IPS-18a (cell line): ENCODE results near the gene MRPL57.
"Not testable (repeated sequence)": the region's sequence is repeated elsewhere in the genome, so short reads cannot be mapped to it uniquely, and the experiment has no call there.

Experiments used
- H3K27ac ChIP-seq: one replicate; pipeline ENCODE4 v1.5.1; 2013; ENCODE audit warnings: low read length
- H3K27me3 ChIP-seq: one replicate; pipeline ENCODE4 v1.6.1; 2013; ENCODE audit warnings: mild to moderate bottlenecking, low read length; ENCODE audit not compliant: control insufficient read depth, insufficient read depth
- H3K36me3 ChIP-seq: one replicate; pipeline ENCODE4 v1.6.1; 2013; ENCODE audit warnings: low read depth, low read length; ENCODE audit not compliant: control insufficient read depth
- H3K4me1 ChIP-seq: one replicate; pipeline ENCODE4 v1.6.1; 2013; ENCODE audit warnings: low read depth, low read length; ENCODE audit not compliant: control insufficient read depth
- H3K4me3 ChIP-seq: one replicate; pipeline ENCODE4 v1.5.1; 2013; ENCODE audit warnings: low read length
- H3K9ac ChIP-seq: one replicate; pipeline ENCODE4 v1.6.1; 2013; ENCODE audit warnings: mild to moderate bottlenecking, low read length, moderate library complexity
- H3K9me3 ChIP-seq: one replicate; pipeline ENCODE4 v1.6.1; 2013; ENCODE audit warnings: low read depth, low read length; ENCODE audit not compliant: control insufficient read depth

The MRPL57 gene

DNA sequence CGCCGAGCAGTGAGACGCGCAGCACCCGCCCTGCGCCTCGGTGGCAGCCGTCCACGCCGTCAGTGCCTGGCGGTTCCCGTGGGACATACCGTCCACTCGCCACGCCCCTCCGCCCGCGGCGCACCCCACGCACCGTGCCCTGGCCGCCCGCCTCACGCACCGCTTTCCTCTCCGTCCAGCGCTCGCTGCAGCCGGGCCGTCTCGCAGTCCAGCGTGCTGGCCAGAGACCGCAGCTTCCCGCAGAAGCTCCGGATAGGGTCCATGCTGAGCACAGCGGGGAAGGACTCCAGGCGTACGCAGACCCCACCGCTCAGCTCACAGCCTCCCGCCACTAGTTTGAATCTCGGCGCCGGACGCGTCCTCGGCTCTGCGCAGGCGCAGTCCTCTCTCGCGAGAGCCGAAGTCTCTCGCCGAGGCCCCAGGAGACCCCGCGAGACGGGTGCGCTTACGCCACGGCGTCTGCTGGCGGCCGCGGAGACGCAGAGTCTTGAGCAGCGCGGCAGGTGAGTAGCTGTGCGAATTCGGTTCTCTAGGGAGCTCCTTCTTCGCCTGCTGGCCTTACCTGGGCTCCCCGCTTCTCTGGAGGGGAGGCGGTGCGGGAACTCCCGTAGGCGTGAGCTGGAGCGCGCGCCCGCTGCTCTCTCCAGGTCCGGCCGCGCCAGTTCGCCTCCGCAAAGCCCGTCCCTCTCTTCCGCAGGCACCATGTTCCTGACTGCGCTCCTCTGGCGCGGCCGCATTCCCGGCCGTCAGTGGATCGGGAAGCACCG lies at the start of gene MRPL57, which contains the start of gene SKA3:
TSS of gene MRPL57 (plus strand) at position 444 of the 767 bp plus-strand sequence. CDS start at position 703, 259 bp downstream.
TSS of gene SKA3 (minus strand) at position 338 of the 767 bp plus-strand sequence. CDS start at position 263, 75 bp downstream.
- peaks cover 9% of the 10 kb centered on the region for H3K36me3 ChIP-seq
- H3K27me3 ChIP-seq = no peaks in the 10 kb centered on the region
- H3K9me3 ChIP-seq = no peaks in the 10 kb centered on the region
- H3K9ac ChIP-seq = peak within 1 kb of the TSS; percentile 87
- H3K27ac ChIP-seq = peak within 1 kb of the TSS; percentile 74
- peak within 1 kb of the TSS; percentile 89 for H3K4me3 ChIP-seq
- peaks cover 3% of the 10 kb centered on the region for H3K4me1 ChIP-seq

DNA sequence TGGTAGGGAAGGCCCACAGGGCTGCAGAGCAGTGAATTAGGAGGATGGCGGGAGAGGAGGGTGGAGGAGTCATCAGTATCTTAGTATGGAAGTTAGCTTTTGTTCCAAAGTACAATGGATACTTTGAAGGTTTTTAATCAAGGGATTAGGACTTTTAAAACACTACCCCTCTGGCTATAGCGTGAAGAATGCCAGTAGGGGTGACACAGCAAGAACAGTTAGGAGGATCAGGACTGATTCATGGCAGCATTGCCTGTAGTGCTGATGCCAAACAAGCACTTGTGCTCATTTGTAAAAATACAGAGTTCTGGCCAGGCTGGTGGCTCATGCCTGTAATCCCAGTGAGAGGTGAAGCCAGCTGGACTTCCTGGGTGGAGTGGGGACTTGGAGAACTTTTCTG lies 46.3 kb upstream of the MRPL57 start:
- Histone ChIP-seq H3K9me3 (no peaks in the 10 kb centered on the region), H3K36me3 (no peaks in the 10 kb centered on the region), H3K27me3 (no peaks in the 10 kb centered on the region), H3K27ac (no peak overlapping the region), H3K4me3 (no peak overlapping the region), H3K4me1 (peaks cover 5% of the 10 kb centered on the region), H3K9ac (no peak overlapping the region)

DNA sequence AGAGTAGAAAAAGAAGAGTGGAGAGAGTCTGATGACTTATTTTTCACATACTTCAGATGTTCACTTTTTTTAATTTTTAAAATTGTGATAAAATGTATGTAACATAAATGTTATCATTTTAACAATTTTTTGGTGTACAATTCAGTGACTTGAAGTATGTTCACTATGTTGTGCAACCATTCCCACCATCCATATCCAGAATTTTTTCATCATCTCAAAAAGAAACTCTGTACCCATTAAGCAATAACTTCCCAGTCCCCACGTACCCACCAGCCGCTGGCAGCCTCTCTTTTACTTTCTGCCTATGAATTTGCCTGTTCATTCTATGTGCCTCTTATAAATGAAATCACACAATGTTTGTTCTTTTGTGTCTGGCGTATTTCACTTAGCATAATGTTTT lies 43.4 kb upstream of the MRPL57 start:
- H3K4me3 ChIP-seq = no peak overlapping the region
- H3K4me1 ChIP-seq = peaks cover 5% of the 10 kb centered on the region

DNA sequence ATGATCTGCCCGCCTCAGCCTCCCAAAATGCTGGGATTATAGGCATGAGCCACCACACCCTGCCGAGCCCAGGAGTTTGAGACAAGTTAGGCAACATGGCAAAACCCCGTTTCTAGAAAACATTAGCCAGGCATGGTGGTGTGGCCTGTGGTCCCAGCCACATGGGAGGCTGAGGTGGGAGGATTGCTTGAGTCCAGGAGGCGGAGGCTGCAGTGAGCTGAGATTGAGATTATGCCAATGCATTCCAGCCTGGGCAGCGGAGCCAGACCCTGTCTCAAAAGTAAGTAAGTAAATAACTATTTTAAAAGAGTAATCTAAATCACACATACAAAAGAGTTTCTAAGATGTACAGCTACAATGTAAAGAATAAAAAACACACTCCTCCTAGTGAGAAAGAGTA lies 42.0 kb upstream of the MRPL57 start:
- Histone ChIP-seq H3K4me3 (no peak overlapping the region), H3K4me1 (peaks cover 6% of the 10 kb centered on the region), H3K9ac (no peak overlapping the region), H3K36me3 (no peaks in the 10 kb centered on the region), H3K9me3 (no peaks in the 10 kb centered on the region), H3K27ac (no peak overlapping the region), H3K27me3 (no peaks in the 10 kb centered on the region)

More for the DNA sequence above, 43.4 kb upstream of the MRPL57 start:
- H3K27ac ChIP-seq = no peak overlapping the region
- H3K36me3 ChIP-seq = no peaks in the 10 kb centered on the region
- H3K9ac ChIP-seq = no peak overlapping the region
- H3K9me3 ChIP-seq = no peaks in the 10 kb centered on the region
- H3K27me3 ChIP-seq = no peaks in the 10 kb centered on the region

DNA sequence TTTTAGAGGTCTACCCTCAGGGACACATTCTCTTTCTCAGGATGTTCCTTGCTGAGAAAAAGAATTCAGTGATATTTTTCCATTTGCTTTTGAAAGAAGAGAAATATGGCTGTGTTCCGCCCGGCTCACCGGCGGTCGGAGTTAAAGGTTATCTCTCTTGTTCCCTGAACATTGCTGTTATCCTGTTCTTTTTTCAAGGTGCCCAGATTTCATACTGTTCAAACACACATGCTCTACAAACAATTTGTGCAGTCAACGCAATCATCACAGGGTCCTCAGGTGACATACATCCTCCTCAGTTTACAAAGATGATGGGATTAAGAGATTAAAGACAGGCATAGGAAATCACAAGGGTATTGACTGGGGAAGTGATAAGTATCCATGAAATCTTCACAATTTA lies 40.6 kb upstream of the MRPL57 start:
- H3K9ac ChIP-seq, H3K9me3 ChIP-seq, H3K4me3 ChIP-seq, H3K4me1 ChIP-seq, H3K36me3 ChIP-seq, H3K27ac ChIP-seq, H3K27me3 ChIP-seq: not testable (repeated sequence)

DNA sequence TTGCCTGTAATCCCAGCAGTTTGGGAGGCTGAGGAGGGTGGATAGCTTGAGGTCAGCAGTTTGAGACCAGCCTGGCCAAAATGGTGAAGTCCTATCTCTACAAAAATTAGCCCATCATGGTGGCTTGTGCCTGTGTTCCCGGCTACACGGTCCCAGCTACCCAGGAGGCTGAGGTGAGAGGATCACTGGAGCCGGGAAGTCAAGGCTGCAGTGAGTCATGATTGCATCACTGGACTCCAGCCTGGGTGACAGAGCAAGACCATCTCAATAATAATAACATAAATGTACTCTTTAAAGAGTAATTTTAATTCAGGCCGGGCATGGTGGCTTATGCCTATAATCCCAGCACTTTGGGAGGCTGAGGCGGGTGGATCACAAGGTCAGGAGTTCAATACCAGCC lies 38.8 kb upstream of the MRPL57 start:
- Histone ChIP-seq H3K9ac (no peak overlapping the region), H3K9me3 (no peaks in the 10 kb centered on the region), H3K4me3 (no peak overlapping the region), H3K36me3 (peaks cover 4% of the 10 kb centered on the region), H3K4me1 (peaks cover 14% of the 10 kb centered on the region), H3K27ac (no peak overlapping the region), H3K27me3 (no peaks in the 10 kb centered on the region)

DNA sequence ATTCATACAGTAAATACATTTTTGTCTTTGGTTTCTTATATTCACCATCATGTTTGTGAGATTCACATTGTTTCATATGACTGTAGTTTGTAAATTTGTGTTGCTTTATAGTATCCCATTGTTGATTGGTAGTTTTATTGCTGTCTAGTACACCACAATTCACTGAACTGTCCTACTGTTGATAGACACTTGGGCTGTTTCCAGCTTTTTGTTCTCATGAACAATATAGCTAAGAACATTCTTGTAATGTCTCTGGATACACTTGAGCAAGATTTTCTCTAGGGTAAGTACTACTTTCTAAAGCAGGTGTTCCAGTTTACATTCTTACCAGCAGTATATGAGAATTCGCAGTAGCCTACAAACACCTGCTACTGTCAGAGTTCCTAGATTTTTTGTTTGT lies 37.9 kb upstream of the MRPL57 start:
- Histone ChIP-seq H3K9me3 (no peaks in the 10 kb centered on the region), H3K27ac (no peak overlapping the region), H3K27me3 (no peaks in the 10 kb centered on the region), H3K4me1 (peaks cover 14% of the 10 kb centered on the region), H3K36me3 (peaks cover 12% of the 10 kb centered on the region), H3K4me3 (no peak overlapping the region), H3K9ac (no peak overlapping the region)

DNA sequence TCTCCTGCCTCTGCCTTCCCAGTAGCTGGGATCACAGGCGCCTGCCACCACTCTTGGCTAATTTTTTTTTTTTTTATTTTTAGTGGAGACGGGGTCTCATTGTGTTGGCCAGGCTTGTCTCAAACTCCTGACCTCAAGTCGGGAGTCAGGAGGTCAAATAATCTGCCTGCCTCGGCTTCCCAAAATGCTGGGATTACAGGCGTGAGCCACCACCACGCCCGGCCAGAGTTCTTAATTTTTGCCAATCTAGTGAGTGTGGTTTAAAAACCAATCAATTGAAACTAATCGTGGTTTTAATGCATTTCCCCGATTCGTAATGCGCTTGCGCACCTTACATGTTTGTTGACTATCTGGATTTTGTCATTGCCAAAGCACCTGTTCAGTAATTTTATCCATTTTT lies 37.1 kb upstream of the MRPL57 start:
- H3K27ac ChIP-seq = no peak overlapping the region
- H3K4me3 ChIP-seq = peak overlapping the region; percentile 98

DNA sequence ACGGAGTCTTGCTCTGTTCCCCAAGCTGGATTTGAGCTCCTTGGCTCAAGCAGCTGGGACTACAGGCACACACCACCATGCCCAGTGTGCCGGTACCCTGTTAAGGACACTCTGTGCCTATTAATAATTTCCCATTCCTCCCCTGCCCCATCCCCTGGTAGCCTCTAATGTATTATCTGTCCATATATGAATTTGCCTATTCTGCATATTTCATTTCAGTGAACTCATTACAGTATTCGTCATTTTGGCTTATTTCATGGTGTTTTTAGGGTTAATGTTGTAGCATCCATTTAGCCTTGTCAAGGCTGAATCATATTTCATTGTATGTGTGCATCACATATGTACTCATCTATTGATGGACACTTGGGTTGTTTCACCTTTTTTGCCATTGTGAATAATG lies 33.7 kb upstream of the MRPL57 start:
- no peaks in the 10 kb centered on the region for H3K9me3 ChIP-seq
- no peak overlapping the region for H3K9ac ChIP-seq
- H3K4me1 ChIP-seq = peaks cover 8% of the 10 kb centered on the region
- no peak overlapping the region for H3K27ac ChIP-seq
- H3K36me3 ChIP-seq = peaks cover 49% of the 10 kb centered on the region
- no peaks in the 10 kb centered on the region for H3K27me3 ChIP-seq
- peak overlapping the region; percentile 8 for H3K4me3 ChIP-seq

More for the DNA sequence above, 37.1 kb upstream of the MRPL57 start:
- Histone ChIP-seq H3K27me3 (no peaks in the 10 kb centered on the region), H3K36me3 (peaks cover 18% of the 10 kb centered on the region), H3K9me3 (no peaks in the 10 kb centered on the region), H3K4me1 (peaks cover 14% of the 10 kb centered on the region), H3K9ac (peak overlapping the region; percentile 90)

DNA sequence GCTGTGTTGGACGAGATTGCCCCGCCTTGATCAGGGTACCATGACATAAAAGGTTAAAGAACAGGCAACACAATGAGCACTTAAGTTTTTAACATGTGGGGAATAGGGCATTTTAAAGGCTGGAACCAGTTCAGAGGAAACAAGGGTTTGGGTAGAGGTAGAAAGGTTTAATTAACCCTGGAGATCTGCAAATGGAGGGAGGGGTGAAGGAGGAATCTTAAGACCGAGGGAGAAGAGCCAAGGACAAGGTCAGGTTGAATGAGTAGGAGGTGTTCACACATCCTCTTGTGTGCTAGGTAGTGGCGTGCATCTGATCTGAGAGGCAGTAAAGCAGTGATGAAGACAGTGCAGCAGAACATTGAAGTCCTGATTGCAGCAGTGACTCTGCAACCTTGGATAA lies 28.6 kb upstream of the MRPL57 start:
- Histone ChIP-seq H3K27me3 (no peaks in the 10 kb centered on the region), H3K9ac (no peak overlapping the region), H3K27ac (no peak overlapping the region), H3K36me3 (peaks cover 51% of the 10 kb centered on the region), H3K4me3 (no peak overlapping the region), H3K9me3 (no peaks in the 10 kb centered on the region), H3K4me1 (peaks cover 6% of the 10 kb centered on the region)

DNA sequence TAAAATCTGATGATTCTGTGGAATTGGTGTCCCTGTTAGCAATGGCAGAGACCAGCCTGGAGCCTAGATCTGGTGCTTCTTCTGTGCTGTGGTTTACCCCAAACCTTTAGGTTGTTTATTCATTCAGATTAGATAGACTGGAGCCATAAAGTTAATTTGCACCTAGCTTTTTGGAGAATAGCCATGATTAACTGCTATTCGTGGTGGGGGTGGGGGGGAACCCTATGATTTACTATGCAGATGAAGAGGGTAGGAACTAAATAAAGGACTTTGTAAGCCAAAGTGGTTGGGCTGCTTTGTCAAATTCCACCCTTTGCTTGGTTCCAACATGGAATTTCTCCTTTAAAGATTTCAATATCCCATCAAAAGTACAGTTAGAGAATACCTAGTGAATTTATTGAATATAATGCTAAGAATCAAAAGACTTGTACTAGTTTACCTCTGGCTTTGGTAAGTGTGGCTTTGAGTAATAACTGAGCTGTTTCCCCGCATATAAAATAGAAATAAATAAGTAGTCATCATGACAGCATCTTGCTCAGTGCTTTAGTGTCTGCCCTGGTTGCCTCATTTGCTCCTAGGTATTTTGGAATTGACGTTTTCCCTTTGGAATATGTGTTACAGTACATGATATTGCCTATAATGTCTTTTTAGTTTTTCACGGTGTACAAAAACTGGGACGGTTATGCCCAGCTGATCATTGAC lies 27.8 kb upstream of the MRPL57 start:
- peaks cover 7% of the 10 kb centered on the region for H3K4me1 ChIP-seq
- peaks cover 42% of the 10 kb centered on the region for H3K36me3 ChIP-seq
- no peak overlapping the region for H3K27ac ChIP-seq

More for the DNA sequence above, 27.8 kb upstream of the MRPL57 start:
- no peak overlapping the region for H3K4me3 ChIP-seq
- H3K9ac ChIP-seq = no peak overlapping the region
- H3K9me3 ChIP-seq = no peaks in the 10 kb centered on the region
- H3K27me3 ChIP-seq = no peaks in the 10 kb centered on the region
